Fibroblast of peridontal ligament (primary cell): ENCODE measurements around the gene TNS3.

ENCODE experiments used
- DNase-seq: peaks from one replicate; pipeline ENCODE4 v3.0.0-alpha.2; 2010; ENCODE audit errors: extremely low read depth

The TNS3 gene

DNA sequence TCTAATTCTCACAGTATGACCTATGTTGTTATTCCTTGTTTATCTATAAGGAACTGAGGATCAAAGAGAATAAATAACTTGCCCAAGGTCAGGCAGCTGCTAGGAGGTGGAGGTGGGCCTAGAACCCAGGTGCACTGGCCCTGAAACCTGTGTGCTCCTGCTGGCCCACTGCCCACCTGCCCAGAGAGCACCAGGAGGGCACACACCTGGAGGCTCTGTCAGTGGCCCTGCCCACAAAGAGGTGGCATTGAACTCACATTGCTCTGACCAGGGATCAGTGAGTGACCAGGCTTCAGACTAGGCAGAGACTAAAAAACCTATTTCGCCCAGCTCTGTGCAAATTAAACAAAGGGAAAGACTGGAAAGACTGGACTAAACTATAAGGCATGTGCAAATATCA, 210.6 kb downstream of the TNS3 start:
- no peak for DNase-seq

- DNase-seq: no peak
These were observed 211.4 kb downstream of the TNS3 start for GRCh38 chr7:47370461-47371042.

DNA sequence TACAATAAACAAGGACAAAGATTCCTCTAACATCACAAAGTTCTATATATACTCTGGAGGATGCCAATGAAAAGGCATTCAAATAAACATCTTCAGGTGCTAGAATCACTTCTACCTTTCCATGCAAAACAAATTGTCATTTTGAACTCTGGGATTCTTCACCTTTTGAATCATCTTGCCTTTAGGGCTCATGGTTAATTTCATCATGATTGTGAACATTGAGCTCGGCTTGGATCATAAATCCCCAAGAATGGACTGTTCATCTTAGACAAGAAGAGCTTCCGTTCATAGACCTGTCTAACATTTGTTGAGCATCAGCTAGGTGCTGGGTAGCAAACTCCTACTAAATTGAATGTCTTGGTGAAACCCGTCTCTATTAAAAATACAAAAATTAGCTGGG, 212.2 kb downstream of the TNS3 start:
- DNase-seq: no peak

- no peak for DNase-seq
These were observed 213.6 kb downstream of the TNS3 start for GRCh38 chr7:47368190-47368812.

GRCh38 chr7:47367369-47367768, 214.5 kb downstream of the TNS3 start:
- no peak for DNase-seq

DNA sequence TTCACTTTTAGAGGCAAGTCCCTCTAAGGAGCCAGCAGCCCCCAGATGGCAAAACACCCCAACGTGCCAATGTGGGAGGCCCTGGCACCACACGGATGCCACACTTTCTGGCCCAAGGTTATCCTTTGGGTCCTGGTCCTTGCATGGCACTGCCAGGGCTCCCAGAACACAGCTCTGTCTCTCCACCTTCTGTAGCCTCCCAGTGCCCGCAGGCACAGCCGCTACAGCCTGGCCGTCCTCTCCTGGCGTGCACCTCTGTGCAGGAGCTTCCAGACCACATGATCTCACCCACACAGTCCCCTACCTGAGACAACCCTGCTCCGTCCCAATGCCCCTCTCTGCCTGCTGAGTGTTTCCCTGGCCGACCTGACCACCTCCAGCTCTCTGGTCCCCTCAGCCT, 215.0 kb downstream of the TNS3 start:
- no peak for DNase-seq

DNA sequence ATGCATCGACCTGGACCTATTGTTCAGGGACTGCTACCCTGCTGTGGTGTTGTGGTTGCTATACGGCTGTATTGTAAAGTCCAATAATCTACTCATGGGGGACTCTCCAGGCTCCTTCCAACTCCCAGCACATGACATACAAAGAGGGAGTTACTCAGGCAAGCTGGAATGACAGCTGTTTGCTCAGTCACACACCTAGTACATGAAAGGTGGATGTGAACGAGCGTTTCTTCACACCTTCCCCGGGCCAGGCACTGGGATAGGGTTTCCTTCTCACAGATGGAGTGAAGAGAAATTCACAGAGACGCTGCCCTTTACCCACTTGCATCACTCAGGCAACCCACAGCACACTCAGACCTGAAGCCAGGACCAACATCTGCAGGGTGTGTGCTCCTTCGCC, 215.7 kb downstream of the TNS3 start:
- DNase-seq: no peak

GRCh38 chr7:47362984-47363383, 218.9 kb downstream of the TNS3 start:
- DNase-seq: no peak

DNA sequence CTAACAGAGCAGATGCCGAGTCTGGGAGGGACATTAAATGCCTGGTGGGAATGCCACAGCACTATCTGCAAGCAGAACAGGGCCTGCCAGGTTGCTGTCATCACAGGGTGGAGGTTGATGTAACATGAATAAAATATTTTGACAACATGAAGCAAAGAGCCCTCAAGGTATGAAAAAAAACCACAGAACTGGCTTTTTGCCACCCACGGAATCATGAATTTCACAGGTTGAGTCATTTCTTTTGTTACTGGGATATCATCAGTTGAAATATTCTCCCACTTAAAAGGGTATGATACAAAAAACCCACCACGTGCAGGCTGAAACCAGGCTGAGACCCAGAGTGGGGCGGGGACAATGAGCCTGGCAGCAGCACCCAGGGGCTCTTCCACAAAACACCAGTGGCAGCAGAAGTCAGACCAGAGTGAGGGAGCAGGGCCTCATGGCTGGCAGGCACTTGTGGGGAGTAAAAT, 220.1 kb downstream of the TNS3 start:
- DNase-seq: peak; percentile 60

GRCh38 chr7:47361236-47361635, 220.7 kb downstream of the TNS3 start:
- no peak for DNase-seq

GRCh38 chr7:47360301-47360900, 221.5 kb downstream of the TNS3 start:
- DNase-seq: no peak

DNA sequence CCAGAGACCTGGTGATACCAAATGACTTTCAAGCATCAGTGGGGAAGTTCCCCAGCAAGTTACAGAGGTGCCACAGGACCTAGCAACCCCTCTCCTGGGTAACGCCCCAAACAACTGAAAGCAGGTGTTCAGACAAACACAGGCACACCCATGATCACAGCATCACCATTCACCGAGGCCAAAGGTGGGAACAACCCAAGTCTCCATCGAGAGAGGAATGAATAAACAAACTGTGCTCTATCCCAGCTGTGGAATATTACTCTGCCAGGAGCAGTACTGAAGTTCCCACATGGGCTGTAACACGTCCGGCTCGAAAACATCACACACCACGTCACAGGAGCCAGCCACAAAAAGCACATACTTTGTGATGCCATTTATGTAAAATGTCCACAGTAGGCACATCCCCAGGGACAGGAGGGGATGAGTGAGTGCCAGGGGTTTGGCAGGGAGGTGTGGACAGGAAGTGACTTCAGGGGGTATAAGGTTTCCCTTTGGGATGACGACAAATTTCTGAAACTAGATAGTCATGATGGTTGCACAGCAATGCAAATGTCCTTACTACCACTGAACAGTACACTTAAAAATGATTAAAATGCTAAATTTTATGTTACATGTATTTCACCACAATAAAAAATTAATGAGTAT, 222.8 kb downstream of the TNS3 start:
- DNase-seq: no peak

- DNase-seq: no peak
These were observed 223.6 kb downstream of the TNS3 start for GRCh38 chr7:47358357-47358756.

DNA sequence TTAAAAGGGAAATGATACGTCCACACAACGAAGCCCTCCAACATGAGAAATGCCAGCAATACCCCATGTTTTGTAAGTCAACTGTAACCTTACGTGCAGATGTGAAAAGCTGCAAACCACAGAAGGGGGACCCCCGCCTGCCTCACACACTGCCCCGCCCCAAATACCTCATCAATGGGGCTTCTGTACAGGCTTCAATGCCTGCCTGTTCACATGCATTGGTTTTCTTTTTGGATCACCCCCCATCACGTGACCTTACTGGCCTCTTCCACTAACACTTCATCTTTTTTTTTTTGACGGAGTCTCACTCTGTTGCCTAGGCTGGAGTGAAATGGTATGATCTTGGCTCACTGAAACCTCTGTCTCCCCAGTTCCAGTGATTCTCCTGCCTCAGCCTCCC, 224.0 kb downstream of the TNS3 start:
- no peak for DNase-seq

- no peak for DNase-seq
These were observed 224.6 kb downstream of the TNS3 start for GRCh38 chr7:47357361-47357760.

DNA sequence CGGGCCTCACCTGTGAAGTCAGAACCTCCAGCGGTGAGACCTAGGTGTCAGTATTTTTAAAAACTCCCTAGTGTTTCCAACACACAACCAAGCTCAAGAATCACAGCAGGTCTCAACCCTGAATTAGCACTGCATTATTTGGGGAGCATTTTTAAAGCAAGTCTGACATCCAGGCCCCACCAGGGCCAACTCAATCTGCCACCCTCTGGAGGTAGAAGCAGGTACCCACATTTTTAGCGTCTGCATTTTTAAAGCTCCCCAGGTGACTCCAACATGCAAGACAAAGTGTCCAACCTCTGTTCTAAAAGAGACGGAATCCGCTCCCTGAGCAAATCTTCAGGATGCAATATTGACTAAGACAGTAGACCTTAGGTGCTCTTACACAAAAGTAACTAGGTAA, 225.7 kb downstream of the TNS3 start:
- DNase-seq: no peak

- no peak for DNase-seq
These were observed 226.2 kb downstream of the TNS3 start for GRCh38 chr7:47355684-47356083.

GRCh38 chr7:47354831-47355541, 226.9 kb downstream of the TNS3 start:
- no peak for DNase-seq

- DNase-seq: no peak
These were observed 227.8 kb downstream of the TNS3 start for GRCh38 chr7:47354071-47354470.

DNA sequence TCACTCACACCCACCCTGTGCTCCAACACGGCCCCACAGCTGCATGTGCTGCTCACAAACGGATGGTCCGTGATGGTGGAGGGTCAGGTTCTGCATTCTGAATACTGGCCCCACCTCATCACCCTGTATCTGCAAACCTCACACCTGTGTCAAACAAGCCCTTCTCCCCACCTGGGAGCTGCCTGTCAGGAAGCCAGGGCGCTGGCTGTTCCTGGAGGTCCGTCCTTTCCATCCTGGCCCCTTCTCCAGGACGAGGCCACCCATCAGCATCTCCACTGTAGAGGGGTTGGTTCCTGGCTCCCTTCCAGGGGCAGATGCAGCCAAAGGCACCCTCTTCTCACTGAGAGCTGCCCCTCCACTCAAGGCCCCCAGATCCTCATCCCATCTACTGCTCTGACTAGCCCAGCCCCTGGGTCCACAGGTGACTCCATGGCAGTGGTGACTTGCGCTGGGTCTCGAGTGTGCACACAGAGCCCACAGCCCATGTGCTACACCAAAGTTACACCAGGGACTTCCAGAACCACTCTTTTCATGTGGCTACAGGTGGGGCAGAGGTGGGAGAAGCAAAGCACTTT, 229.4 kb downstream of the TNS3 start:
- DNase-seq: no peak

- no peak for DNase-seq
These were observed 230.4 kb downstream of the TNS3 start for GRCh38 chr7:47351233-47352154.
